Activated CD8-positive, alpha-beta memory T cell treated with anti-CD3 and anti-CD28 coated beads, Interleukin-2, amount 50 U/mL, for 4 hours (primary cell): ENCODE measurements around the gene APOD.

Source experiments
- DNase-seq: peaks from one replicate; pipeline ENCODE4 v3.0.0-alpha.2; 2020

APOD gene

DNA sequence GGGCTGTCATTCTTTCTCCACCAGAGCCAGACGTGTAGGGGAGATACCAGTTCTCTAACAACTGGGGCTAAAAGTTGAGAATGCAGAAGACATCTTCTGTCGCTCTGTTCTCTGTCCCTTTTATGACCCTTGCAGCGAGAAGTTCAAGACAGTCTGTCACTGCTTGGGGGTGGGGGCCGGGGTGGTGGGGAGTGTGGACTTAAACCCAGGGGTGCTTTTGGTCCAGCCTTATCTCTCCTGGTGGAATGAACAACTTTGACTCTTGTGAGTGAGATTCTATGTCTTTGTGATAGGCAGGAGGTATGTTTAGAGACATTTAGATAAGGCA is 767 bp upstream of the APOD start:
- no peak for DNase-seq

DNA sequence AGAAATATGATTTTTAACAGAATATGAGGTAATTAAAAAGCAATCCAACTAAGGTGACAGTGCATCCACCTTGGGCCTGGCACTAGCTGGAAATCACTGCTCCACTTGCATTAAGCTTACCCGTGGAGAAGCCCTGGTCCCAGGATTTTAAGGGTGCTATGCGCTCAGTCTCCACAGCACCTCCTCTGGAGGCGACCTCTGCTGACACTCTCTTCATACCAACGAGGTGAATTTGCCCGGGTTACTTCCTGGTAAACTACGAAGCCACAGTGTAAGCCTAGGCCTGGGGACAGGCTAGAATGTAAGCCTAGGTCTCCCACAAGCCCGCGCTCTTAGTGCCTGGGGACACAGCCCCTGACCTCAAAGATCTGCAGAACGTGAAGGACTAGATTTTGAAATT is 793 bp downstream of the APOD start:
- no peak for DNase-seq

DNA sequence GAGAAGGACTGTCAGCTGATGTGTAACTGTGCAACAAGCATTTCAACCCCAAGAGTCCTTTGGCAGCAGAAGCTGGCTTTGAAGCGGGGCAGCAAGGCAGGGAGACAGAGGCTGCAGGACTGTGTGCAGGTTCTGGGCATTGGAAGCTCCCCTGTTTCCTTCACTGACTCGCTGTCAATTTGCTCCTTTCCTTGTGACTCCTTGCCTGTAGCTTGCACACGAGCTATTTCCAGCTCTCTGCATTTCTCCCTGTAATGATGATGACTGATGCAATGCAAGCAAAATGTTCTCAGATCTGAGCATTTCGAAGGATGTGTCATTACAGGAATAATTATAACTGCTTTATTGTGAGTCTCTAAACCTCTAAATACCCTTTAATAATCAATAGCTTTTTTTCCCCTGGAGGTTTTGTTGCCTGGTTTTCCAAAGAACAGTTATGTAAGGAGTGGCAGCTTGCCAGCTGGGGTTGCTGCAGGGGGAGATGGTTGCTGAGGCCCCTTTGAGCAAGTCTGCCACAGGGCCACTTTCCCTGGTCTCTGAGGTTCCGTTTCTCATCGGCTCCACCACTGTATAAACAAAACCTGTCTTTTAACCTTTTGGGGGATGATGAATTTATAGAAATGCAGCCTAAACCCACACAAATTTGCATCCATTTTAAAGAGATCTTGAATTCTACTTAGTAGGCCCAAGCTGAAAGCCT is 2.8 kb downstream of the APOD start:
- no peak for DNase-seq

DNA sequence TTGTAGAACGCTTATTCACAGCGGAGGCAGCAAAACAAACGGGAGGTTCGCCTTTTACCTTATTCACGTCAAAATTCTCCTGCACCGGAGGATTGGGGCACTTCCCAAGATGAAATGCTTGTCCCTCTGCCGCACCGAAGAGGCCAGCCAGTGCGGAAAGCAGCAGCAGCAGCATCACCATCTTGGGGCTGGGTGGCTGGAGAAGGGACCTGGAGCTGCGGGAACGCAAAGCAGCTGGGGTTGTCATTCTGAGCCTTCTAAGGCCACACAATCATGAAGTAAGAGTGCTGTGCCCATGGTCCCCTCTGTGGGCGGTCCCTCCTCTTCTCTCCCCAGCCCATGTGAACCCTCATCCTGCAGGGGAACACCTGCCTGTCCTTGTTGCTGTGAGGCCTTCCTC is 4.5 kb downstream of the APOD start:
- no peak for DNase-seq

DNA sequence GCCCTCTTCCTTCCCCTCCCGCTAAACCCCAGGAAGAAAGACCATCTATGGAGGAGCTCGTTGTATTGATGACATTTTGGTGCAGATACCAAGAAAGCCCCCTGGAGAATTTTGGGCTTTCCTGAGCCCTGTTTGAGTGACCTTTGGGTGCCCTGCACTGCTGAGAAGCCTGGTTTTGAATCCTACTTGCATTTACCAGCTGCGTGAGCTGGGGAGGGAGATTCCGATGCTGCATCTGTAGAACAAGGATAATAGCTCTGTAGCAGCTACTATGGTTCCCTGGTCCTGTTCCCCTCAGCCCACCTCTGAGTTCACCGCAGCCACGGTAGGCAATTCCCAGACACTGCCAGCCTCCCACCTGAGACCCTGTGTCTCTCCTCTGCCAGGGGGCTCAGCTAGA is 5.2 kb downstream of the APOD start:
- no peak for DNase-seq

DNA sequence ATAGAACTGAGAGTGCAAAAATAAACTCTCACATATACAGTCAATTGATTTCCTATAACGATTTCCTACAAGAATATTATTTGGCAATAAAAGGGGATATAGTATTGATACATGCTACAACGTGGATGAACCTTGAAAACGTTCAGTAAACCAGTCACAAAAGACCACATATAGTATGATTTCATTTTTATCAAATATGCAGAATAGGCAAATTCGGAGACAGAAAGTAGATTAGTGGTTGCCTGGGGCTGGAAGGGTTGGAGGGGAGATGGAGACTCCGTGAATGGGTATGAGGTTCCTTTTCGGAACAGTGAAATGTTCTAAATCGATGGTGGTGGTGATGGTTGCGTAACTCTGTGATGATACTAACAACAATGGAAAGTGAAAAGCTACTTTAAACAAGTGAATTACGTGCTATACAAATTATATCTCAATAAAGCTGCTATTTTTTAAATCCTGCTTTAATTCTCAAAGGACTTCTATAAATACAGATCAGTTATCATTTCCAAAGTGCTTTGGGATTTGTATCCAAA is 6.0 kb downstream of the APOD start:
- no peak for DNase-seq

DNA sequence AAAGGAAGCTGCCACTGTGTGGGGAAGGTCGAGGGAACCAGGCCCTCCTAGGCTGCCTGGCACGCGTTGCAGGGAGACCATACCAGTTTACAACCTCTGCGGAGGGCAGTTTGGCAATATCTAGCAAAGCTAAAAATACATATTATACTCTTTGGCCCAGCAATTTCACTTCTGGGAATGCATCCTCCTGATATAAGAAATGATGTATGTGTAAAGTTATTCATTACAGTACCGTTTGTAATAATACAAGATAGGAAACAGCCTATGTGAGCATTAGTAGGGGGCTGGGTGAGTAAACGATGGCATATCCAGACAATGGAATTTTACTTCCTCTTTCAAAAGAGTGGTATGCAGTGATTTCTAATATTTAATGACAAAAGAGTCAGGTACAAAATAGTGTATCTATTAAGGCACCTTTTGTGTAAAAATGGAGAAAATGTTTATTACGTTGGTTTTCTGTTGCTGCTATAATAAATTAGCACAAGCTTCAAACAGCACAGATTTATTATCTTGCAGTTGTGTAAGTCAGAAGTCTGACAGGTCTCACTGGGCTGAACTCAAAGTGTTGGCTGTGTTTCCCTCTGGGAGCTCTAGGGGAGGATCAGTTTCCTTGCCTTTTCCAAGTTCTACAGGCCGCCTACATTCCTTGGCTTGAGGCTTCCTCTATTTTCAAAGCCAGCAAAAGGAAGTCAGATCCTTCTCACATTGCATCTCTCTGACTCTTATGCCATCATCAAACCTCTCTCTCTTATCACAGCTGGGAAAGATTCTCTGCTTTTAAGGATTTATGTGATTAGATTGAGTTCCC is 9.0 kb downstream of the APOD start:
- DNase-seq: no peak

DNA sequence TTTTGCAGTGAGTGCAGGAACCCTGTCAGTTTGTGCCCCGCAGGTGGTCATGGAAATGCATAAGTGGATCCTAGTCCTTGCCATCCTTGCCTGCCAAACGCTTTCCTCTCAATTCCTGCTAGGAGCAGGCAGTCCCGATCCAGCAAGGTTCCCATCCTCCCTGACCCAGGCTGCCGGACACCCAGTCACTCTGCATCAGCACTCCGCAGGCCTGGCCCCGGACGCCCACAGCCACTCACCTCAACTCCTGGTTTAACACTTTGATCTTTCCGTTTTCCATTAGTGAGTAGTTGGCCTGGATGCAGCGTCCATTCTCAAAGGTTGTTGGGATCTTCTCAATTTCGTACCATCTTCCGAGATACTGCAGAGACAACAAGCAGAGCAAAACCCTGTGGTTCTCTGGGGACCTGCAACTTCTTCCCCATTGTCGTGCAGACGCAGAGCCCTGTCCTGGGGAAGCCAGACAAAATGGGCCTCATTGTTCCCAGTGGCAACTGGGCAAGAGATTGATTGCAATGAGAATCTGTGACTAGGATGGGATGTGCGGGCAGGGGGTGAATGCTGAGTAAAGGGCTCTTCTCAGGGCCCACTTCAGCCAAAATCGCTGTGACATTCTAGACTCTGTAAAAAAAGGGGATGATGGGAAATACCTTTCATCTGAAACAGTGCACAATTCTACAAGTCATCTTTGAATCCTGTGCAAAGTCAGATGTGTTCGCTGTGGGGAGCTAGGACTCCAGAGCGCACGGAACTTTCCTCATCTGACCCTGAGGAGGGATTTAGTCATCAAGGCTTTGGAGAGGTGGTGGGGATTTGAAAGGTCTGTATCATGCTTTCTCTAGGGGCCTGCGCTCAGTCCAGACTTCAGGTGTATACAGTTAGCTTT is 9.9 kb downstream of the APOD start:
- DNase-seq: no peak

DNA sequence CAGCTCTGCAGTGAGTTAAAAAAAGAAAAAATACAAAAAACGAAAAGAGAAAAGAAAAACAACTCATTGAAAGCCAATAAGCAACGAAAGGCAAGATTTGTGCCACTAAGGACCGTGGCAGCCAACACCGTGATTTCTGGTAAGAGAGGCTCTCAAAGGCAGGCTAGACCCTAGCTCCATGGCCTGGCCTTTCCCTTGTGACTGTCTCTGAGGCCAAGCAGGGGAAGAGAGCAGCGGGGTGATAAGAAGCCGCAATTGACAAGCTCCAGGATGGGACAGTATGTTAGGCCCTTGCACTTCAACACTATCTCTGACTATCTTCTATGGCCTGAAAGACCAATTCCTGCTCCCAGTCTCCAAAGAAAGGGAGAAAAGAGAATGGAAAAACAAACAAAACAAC is 12.4 kb downstream of the APOD start:
- no peak for DNase-seq

DNA sequence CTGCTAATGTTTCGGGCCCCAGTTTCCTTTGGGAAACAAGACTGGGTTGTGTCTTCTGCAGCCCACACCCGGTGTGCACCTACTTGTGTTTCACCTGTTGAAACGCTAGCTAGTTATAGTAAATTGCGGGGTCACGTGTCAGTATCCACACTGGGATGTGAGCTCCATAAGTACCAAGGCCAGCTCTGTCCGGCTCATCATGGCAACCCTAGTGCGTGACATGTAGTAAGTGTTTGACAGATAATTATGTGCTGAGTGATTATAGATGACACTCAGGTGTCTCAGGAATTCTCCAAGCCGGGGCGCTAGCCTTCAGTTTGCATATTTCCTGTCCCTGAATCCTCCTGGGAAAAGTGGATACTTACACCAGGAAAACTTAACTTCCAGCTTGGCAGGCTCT is 12.8 kb downstream of the APOD start:
- no peak for DNase-seq

DNA sequence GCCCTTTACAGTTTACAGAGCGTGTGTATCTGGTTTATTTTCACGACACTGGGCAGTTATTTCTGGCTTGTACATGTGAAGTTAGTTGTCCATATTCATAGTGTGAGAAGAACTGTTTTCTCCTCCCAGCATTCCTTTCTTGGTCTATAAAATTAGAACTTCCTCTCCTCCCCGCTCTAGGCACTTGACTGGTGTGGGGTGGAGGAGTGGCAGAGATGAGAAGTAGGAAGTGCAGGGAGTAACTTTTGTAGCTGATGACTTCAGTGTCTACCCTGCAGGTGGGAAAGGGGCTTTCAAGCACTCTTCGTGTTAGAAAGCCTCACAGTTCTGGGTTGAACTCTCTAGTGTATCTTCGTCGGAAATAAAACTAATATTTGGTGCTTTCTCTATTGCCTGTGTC is 13.4 kb downstream of the APOD start:
- DNase-seq: no peak

DNA sequence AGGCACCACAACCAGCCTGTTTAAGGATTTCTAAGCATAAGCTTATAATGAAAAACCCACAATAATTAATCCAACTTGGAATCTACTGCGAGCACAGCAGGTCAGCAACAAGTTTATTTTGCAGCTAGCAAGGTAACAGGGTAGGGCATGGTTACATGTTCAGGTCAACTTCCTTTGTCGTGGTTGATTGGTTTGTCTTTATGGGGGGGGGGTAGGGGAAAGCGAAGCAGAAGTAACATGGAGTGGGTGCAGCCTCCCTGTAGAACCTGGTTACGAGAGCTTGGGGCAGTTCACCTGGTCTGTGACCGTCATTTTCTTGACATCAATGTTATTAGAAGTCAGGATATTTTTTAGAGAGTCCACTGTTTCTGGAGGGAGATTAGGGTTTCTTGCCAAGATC is 15.1 kb downstream of the APOD start:
- DNase-seq: no peak

DNA sequence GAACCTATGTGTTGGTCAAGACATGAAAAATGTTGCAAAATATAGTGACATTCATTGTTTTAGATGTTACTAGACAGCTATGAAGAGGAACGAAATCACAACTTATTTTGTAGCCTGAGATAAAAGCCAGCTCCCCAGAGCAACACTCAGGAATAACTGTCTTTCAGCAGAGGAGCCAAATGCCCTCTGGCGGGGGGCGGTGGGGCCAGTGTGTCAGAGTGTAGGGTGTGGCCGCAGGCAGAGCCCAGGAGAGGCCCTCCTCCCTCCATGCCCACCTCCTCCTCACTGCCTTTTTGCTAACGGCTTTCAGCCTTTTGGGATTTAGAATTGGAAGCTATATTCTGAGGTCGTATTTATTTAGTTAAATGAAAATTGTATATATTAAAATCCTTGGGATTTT is 16.9 kb downstream of the APOD start:
- no peak for DNase-seq

DNA sequence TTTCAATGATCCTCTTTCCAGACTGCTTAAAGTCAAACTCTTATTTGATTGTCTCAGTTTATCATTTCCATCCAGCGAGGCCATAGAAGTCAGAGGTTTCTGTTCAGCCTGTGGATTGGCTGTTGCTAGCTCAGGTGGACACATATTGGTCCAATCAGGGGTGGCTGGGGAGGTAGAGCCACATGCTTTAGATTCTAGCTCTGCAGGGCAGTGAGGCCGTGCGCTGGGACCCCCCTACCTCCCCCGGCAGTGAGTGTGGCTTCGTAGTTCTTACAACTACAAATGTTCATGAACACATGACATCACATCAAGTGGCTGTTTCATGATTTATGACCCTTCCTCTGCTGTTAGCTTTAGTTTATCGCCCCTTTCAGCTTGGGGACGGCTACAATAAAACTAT is 18.0 kb downstream of the APOD start:
- no peak for DNase-seq

DNA sequence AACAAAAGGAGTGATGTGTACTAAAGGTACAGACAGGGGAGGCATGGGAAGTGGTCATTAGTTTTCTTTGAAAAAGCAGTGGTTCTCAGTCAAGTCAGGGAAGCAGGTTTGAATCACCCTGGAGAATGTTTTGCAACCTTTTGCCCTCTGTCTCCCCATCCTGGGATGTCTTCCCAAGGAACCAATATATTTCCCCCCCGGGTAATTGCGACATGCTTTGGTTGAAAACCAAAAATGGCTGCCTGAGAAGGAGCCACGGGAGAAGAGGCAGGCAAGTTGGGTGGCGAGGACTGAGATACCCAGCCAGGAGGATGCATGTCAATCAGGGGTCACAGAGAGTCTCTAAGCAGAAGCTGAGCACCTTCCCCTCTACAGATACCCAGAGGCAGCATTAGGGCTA is 20.4 kb downstream of the APOD start:
- DNase-seq: no peak

DNA sequence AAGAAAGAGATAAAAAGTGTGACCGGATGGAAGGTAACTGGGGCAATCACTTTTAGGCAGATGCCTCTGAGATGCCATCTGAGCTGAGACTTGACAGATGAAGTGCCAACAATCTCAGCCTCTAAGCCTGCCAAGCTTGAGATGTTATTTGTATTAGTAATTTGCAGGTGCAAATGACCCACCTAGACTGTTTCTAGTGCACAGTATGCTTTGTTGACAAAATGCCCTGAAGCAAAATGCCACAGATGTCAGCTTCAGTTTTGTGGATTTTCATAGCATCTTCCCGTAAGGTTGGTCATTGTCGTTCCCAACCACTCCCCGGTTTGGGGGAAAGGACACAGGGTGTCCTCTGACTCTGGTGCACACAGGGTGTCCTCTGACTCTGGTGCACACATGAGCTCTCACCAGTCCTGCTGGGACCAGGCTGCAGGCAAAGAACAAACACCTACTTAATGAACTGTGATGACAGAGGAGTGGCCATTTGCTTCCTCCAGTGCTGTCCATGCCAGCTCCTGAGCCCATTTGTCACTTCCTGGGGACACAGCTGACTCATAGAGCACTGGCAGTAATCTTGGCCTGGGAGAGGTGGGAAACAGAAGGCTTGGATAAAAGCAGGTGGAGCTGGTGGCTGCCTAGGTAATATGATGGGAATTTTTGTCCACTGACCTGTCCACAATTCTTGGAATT is 23.9 kb downstream of the APOD start:
- DNase-seq: no peak

DNA sequence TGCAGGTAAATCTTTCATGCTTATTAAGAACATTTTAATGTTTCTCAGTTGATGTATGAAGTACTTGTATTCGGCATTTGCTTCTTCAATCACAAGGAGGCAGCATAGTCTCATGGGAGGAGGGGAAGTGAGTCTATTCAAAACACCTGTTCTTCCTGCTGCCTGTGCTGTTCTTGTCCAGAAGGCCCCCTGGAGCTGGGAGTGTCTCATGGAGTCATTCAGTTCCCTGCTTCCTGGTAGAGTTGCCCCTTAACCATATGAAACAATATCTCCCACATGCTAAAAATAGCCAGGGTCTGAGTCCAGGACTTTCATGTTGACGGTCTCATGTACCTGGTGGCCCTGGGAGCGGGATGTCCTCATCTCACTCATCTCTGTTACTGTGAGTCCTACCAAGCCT is 25.1 kb downstream of the APOD start:
- DNase-seq: no peak

DNA sequence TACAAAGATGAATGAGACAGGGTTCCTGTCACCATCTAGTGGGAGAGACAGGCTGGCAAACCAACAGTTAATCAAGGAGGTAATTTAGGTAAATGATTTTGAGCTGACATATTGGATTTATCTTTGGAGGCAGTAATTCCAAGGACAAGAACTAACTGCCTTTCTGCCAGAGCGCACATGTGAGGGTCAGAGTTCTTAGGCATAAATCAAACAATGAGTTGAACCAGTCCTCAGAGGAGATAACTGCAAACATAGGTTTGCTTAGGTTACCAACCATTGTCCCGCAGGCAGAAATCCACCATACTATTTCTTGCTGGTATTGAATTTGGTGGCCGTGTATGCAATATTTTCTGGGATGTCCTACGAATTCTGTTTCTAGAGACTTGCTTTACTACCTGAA is 26.4 kb downstream of the APOD start:
- no peak for DNase-seq

DNA sequence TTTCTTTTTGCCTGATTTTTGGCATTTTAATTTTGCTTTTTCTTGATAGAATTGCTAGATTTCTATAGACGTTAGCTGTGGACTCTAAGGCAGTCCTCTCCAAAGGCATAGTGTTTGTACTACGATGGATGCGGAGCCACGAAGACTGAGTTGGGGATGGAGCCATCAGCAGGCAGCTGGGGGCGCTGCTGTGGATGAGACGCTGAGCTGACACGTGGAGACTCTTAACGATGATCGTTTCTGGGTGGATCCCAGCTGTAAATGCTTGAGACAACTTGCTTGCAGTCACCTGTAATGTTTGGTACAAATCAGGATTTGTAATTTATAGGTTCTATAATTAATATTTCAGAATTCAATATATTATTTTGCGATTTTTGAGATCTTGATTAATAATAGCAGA is 27.4 kb downstream of the APOD start:
- no peak for DNase-seq

DNA sequence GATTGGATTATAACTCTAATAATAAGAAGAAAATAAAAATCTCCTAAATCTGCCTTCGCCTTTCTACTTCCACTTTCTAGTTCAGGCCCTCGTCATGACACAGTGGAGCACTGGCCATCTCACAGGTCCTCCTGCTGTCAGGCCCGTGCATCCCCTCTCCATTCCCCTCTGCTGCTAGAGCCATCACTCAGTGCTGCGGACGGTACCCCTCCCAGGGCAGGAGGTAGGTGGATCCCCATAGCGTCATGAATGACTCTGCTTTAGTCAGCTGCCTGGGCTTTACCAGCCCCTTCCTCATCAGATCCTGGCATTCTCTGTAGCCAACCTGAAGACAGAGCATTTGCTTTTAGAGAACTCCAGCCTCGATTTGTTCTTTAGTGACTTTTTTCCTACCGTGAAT is 28.6 kb downstream of the APOD start:
- no peak for DNase-seq

DNA sequence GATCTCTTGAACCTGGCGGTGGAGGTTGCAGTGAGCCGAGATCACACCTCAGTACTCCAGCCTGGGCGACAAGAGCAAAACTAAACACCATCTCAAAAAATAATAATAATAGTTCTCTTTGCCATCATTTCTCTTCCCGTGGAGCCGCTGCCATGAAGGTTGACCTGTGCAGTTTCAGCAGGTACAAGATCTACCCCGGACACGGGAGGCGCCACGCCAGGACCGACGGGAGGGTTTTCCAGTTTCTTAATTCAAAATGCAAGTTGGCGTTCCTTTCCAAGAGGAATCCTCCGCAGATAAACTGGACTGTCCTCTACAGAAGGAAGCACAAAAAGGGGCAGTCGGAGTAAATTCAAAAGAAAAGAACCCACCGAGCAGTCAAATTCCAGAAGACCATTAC is 29.3 kb downstream of the APOD start:
- no peak for DNase-seq

DNA sequence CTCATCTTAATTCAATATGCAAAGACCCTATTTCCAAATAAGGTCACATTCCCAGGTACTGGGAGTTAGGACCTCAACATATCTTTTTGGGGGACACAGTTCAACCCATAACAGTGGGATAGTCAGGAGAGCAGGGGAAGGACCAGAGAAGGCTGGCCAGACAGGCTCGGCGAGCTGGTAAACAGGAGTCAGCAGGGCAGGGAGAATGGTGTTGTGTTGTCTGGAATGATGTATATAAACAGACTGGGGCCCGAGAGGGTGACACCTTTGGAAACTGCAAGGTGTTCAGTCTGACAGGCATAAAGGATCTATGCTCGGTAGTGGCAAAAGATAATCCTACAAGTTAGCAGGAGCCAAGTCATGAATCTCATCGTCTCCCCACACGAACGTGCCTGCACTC is 30.5 kb downstream of the APOD start:
- DNase-seq: no peak

DNA sequence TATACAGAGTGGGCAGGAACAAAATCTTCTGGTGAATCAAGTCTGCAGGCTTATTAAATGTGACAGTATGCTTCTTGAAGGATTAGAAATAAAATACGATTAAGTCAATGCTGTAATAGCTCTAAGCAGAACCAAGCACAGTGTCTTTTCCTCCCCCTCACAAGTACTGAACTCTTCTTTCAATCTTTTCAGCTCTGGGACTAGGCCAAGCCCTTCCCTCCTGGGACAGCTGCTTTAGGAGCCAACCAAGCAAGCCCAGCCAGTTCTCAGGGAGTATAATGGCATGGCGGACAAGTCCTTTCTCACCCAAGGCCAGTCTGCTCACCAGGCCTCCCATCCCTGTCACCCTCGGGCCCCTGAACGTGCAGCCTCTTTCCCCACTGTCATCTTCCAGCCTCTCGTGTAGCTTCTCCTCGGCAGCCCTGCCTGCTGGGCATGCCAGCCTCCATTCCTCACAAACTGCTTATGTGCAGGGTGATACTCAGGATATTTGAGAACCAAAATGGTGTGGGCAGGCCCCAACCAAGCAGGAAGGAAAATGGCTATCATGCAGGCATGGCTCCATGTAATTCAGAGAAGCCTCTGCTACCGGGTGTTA is 32.3 kb downstream of the APOD start:
- no peak for DNase-seq
